K562 (cell line): ENCODE measurements around the gene SLC1A5. TPM values are rescaled to one million over a fixed set of nuclear protein-coding genes. Genes with fewer than 3 reads are reported as not detected.
A peak's percentile ranks its signal among the peaks of the same experiment; 100 is the strongest.

Experiments used
- BCL6 ChIP-seq: fragments of 250-450 bp; sonication (Bioruptor Pico); IDR thresholded peaks from 2 replicates; pipeline ENCODE4 v1.4.0; 2020
- CBX2 ChIP-seq: fragments of 200-600 bp; sonication (generic); IDR thresholded peaks from one replicate; pipeline ENCODE4 v1.6.1; 2012; ENCODE audit warnings: mild to moderate bottlenecking, low read length, inconsistent platforms; ENCODE audit not compliant: insufficient read depth, poor library complexity, severe bottlenecking
- CREB3L1 ChIP-seq: fragments of 450-650 bp; IDR thresholded peaks from 2 replicates; pipeline ENCODE4 v1.6.1; 2014; ENCODE audit warnings: low read depth, mild to moderate bottlenecking, moderate library complexity, borderline replicate concordance
- E2F4 ChIP-seq: sonication (generic); formaldehyde crosslinking; IDR thresholded peaks from 2 replicates; pipeline ENCODE4 v1.8.0; 2022; ENCODE audit warnings: mild to moderate bottlenecking, low read depth, missing genetic modification reagents
- EHMT2 ChIP-seq: fragments of 450-650 bp; IDR thresholded peaks from 2 replicates; pipeline ENCODE4 v1.6.1; 2018; ENCODE audit warnings: antibody characterized with exemption
- GMEB1 ChIP-seq: fragments of 250-450 bp; sonication (Bioruptor Pico); IDR thresholded peaks from 2 replicates; pipeline ENCODE4 v1.4.0; 2020; ENCODE audit warnings: mild to moderate bottlenecking
- HOXB6 ChIP-seq: fragments of 250-450 bp; sonication (Bioruptor Pico); IDR thresholded peaks from 2 replicates; pipeline ENCODE4 v1.5.1; 2022; ENCODE audit warnings: mild to moderate bottlenecking, borderline replicate concordance
- L3MBTL2 ChIP-seq: fragments of 450-650 bp; IDR thresholded peaks from 2 replicates; pipeline ENCODE4 v1.6.1; 2016; ENCODE audit warnings: mild to moderate bottlenecking, moderate library complexity
- MAZ ChIP-seq, 2 experiments: fragments of 450-650 bp in 1 of 2; sonication (generic) in 1 of 2; formaldehyde crosslinking; IDR thresholded peaks in 1 of 2; conservative IDR thresholded peaks in 1 of 2; 2 replicates each; pipeline versions ENCODE4 v1.4.0 to v1.5.0; 2020; ENCODE audit warnings: mild to moderate bottlenecking in 1 of 2, missing genetic modification reagents in 1 of 2
- MED1 ChIP-seq: sonication (generic); formaldehyde crosslinking; IDR thresholded peaks from 2 replicates; pipeline ENCODE4 v1.8.1; 2023; ENCODE audit warnings: missing genetic modification reagents, borderline replicate concordance
- PCBP1 ChIP-seq: fragments of 200-400 bp; formaldehyde crosslinking; IDR thresholded peaks from 2 replicates; pipeline ENCODE4 v1.6.1; 2018; ENCODE audit warnings: mild to moderate bottlenecking, low read depth, low read length; ENCODE audit not compliant: poor library complexity, severe bottlenecking
- PREB ChIP-seq: sonication (generic); formaldehyde crosslinking; IDR thresholded peaks from 2 replicates; pipeline ENCODE4 v1.8.1; 2023; ENCODE audit warnings: mild to moderate bottlenecking, missing genetic modification reagents
- PTRF ChIP-seq: fragments of 450-650 bp; IDR thresholded peaks from 2 replicates; pipeline ENCODE4 v1.6.1; 2016; ENCODE audit warnings: mild to moderate bottlenecking, missing genetic modification characterization, missing compliant biosample characterization
- SMARCC2 ChIP-seq: fragments of 450-650 bp; IDR thresholded peaks from 2 replicates; pipeline ENCODE4 v1.6.1; 2017; ENCODE audit warnings: antibody characterized with exemption, moderate library complexity, mild to moderate bottlenecking, low read depth
- SMARCE1 ChIP-seq: fragments of 450-650 bp; IDR thresholded peaks from 2 replicates; pipeline ENCODE4 v1.7.1; 2016; ENCODE audit warnings: mild to moderate bottlenecking
- SRSF3 ChIP-seq: fragments of 200-400 bp; formaldehyde crosslinking; IDR thresholded peaks from 2 replicates; pipeline ENCODE4 v1.6.1; 2016; ENCODE audit warnings: mild to moderate bottlenecking, low read length, moderate library complexity; ENCODE audit not compliant: insufficient read depth
- ZFP1 ChIP-seq: fragments of 450-650 bp; formaldehyde crosslinking; IDR thresholded peaks from 2 replicates; pipeline ENCODE4 v1.4.0; 2020; ENCODE audit warnings: mild to moderate bottlenecking, mixed read lengths
- ZNF778 ChIP-seq: fragments of 450-650 bp; formaldehyde crosslinking; IDR thresholded peaks from 2 replicates; pipeline ENCODE4 v1.4.0; 2020; ENCODE audit warnings: mild to moderate bottlenecking, moderate library complexity
- ZNF780A ChIP-seq: fragments of 250-450 bp; sonication (Bioruptor Pico); IDR thresholded peaks from 2 replicates; pipeline ENCODE4 v1.5.0; 2021; ENCODE audit warnings: mild to moderate bottlenecking
- polyA plus RNA-seq, 8 experiments: library from polyadenylated mRNA; depleted of rRNA in 4 of 8; stranded (reverse) in 5 of 8; unstranded in 3 of 8; fragments of >200 nt; fragmentation: Nextera tagmentation in 2 of 8; fragmentation: Illumina TruSeq in 1 of 8; extraction: Ambion mirVana in 2 of 8; extraction: Trizol in 1 of 8; gene quantifications; 2 replicates each; pipeline versions ENCODE4 v1.2.1 to v1.2.3, GENCODE V29; 2011 to 2014; ENCODE audit warnings: inconsistent platforms in 1 of 8, missing spikeins in 1 of 8
- total RNA-seq, 7 experiments: library from RNA; depleted of rRNA in 6 of 7; stranded (reverse); fragments of >200 nt in 6 of 7; fragmentation: Illumina TruSeq in 2 of 7; extraction: Trizol in 2 of 7; gene quantifications; 2 replicates each; pipeline versions ENCODE4 v1.2.1 to v1.2.3, GENCODE V29; 2011 to 2021; ENCODE audit warnings: low replicate concordance in 1 of 7

Gene SLC1A5
- total and polyA plus RNA-seq, 9 of the 15 experiments (the other 6 are each of a cell fraction or from before 2014, with no cell fraction given), result 31.2 to 417 (median 134) TPM

- TF ChIP-seq GMEB1 (CRISPR knock-in tag) (no peak), PCBP1 (peak; percentile 6), CBX2 (no peak), PTRF (tag) (no peak), BCL6 (CRISPR knock-in tag) (no peak), CREB3L1 (no peak), SMARCC2 (no peak), HOXB6 (CRISPR knock-in tag) (no peak), EHMT2 (no peak), ZNF780A (CRISPR knock-in tag) (no peak), L3MBTL2 (no peak), E2F4 (no peak), ZNF778 (CRISPR knock-in tag) (no peak), PREB (CRISPR knock-in tag) (no peak), SRSF3 (no peak), ZFP1 (no peak), SMARCE1 (no peak), MAZ (CRISPR knock-in tag; conservative IDR thresholded peaks at IDR 0.05 in 1 of 2, IDR thresholded peaks at IDR 0.05 in 1 of 2) (peak; percentile 51 to 66), MED1 (no peak)
Measured at GRCh38 chr19:46746281-46747057, 41.9 kb downstream of the SLC1A5 start, which contains the start of gene STRN4 (continued).
